GM21786 (cell line): ENCODE measurements around the gene CCT6A.
"Not testable (repeated sequence)": the region's sequence is repeated elsewhere in the genome, so short reads cannot be mapped to it uniquely, and the experiment has no call there.

ENCODE experiments used
- ATAC-seq: cut with Tn5 transposase; IDR thresholded peaks from one replicate; pipeline ENCODE4 v1.9.1; 2021; ENCODE audit not compliant: unreplicated experiment

CCT6A gene

GRCh38 chr7:56097700-56098099 lies 46.1 kb downstream of the CCT6A start:
- ATAC-seq: no peak

GRCh38 chr7:56098187-56099008 lies 46.8 kb downstream of the CCT6A start:
- not testable (repeated sequence) for ATAC-seq

GRCh38 chr7:56099653-56100052 lies 48.1 kb downstream of the CCT6A start:
- ATAC-seq: no peak

- not testable (repeated sequence) for ATAC-seq
Measured at GRCh38 chr7:56104138-56104537, 52.6 kb downstream of the CCT6A start.

- ATAC-seq: no peak
Measured at GRCh38 chr7:56105508-56105907, 53.9 kb downstream of the CCT6A start.

- ATAC-seq: peak; percentile 99
Measured at GRCh38 chr7:56106108-56107073, 54.8 kb downstream of the CCT6A start, which contains the start of gene CHCHD2. Gene CHCHD2, minus strand, starts transcription at chr7:56106476. Its CDS starts 63 bp downstream, at chr7:56106413.

GRCh38 chr7:56107954-56108258 lies 56.3 kb downstream of the CCT6A start:
- no peak for ATAC-seq

GRCh38 chr7:56110611-56111010 lies 59.0 kb downstream of the CCT6A start:
- ATAC-seq: no peak

GRCh38 chr7:56112244-56112643 lies 60.7 kb downstream of the CCT6A start:
- ATAC-seq: not testable (repeated sequence)
